Activated CD8-positive, alpha-beta memory T cell treated with anti-CD3 and anti-CD28 coated beads for 1 hour (primary cell): Measurements from ENCODE around the gene HLA-DPB1.

Experiments
- DNase-seq, 2 donors: peaks; one replicate each; pipeline ENCODE4 v3.0.0-alpha.2; 2020; ENCODE audit warnings: low read depth in 1 of 2; ENCODE audit errors: extremely low read depth in 1 of 2

HLA-DPB1 gene

DNA sequence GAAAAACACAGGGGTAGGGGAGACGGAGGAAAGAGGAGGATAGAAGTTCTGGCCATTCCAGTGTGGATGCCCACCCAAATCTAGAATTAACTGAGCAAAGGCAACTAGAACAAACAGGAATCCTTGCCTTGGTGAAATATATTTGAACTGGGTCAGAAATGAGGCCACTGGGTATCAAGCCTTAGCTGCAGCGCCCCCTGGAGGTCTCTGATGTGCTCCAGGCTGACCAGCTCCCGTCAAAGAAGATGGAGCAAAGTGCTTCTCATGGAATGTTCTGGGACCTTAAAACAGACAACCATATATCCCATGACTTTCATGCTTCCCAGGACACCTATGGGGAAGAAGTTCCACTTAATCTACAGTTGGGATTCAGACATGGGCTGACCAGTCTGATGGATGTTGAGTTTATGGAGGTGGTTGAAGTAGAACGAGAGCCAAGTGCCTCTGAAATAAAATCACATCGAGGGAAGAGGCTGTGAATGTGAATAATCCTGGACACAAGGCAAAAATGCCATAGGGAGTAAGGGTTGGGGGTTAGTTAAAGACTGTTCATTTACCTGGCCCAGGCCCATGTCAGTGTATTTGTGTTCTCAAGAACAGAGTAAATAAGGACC lies 50.4 kb downstream of the HLA-DPB1 start:
- DNase-seq, result peak; percentile 19 to 54

DNA sequence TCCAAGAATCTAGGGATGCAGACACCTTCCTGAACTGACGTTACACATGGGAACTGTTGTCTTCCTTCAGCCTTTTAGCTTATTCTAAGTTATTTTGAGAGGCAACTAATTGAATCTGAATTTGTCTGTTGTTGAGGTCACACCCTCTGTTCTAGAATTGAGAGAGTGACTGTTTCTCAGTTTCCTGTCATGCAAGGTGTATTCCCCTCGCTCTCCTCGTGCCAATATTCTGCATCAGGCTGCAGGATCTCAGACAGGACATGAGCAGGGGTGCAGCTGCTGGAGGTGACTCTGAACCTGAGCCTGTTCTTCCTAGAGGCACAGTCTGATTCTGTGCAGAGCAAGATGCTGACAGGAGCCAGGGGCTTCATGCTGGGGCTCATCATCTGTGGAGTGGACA lies 52.5 kb downstream of the HLA-DPB1 start:
- DNase-seq, result no peak

DNA sequence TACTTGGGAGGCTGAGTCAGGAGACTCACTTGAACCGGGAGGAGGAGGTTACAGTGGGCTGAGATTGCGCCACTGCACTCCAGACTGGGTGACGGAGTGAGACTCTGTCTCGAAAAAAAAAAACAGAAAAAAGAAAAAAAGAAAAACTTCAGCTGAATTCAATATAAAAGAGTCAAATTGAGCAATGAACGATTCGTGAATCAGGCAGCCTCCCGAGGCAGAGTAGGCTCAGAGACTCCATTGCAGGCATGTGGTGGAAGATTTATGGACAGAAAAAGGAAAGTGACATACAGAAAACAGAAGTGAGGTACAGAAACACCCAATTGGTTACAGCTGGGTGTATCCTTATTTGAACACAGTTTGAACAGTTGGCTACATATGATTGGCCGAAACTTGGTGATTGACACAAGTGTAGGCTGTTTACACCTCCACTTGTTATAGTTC lies 56.3 kb downstream of the HLA-DPB1 start:
- DNase-seq, result no peak

DNA sequence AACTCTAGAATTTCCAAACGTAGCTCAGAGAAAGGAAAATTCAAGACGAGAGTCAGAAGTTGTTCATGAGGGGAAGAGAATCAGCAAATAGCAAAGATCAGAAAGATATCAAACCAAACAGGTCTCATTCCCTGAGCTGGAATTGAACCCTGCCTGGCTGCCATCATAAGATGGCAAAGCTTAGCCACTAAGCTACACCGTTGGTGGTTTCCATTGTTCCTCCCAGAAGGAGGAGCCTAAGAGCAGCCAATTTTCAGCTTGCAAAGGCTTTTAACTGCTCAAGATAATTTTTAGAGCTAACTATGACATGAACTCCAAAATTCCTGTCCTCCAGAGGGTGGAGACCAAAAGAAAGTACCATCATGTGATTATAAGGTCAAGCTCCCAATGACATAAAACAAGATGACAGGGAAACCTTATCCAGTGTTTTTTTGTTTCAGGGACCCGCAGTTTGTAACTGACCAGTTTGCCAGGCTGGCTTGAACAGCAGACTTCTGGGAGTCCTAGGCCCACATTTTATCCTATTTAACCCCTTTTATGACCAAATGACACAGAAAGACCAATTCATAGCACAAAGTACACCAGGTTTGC lies 60.6 kb downstream of the HLA-DPB1 start:
- DNase-seq, result no peak
